ENCODE results near the gene FYB2.
"Not testable (repeated sequence)": the region's sequence is repeated elsewhere in the genome, so short reads cannot be mapped to it uniquely, and the experiment has no call there.

FYB2 gene

DNA sequence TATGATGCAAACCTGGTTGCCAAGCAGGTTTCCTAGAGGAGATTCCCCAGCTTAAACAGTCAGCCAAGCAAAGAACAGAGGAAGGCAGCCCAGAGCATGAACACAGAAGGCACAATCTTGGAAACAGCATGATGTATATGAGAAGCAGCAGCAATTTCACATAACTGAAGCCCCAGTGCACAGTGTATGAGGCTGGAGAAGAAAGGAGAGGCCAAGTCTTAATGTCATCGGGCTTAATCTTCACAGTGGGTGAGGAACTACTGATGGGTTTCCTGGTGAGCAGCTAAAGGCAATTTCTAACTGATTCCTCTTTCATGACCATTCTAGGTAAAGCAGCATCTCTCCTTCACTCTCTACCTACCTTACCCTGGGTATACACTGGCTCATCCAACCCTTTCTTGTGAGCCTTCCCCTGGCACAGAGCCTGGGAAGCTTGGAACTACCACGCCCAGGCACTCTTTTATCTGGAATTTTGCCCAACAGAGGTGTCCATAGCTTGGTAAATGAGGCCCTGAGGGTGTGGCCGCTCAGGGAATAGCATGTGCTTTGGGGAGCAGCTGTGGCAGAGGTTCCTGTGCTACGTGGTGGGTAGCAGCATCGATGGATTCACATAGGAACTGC is 22.0 kb downstream of the FYB2 start:
- no peak for DNase-seq (ENCODE audit: low read depth, low spot score)

DNA sequence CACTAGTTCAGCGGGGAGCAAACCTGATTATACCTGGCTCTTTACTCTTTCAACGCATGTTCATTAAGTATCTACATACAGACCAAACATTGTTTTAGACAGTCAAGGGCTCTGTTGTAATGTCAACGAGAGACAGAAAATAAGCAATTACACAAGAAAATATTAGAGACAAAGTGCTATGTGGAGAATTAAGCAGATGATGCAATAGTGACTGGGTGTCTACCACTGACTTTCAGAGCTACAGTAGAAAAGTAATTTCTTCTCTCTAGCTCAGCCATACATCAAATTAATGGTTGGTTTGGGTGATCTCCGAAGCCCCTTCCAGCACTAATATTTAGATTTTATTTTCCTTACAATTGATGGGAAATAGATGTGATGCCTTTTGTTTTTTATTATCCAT is 23.3 kb downstream of the FYB2 start:
- DNase-seq (ENCODE audit: low read depth, low spot score): no peak

DNA sequence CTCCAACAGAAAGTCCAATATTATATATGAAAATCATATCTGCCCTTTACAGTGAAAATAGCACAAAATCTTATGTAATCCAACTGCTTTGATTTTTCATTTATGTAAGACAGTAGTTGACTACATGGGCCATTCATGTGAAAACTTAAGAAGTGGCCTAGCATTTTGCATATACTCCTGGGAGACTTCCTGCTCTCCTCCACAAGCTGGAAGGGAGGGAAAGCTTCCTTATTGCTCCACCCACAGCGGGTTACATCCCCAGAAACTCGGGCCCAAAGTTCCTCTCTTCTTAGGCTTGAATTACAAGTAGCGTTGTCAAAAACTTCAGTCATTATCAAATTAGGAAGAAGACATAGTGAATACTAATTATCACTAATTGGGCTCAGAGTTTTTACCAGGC is 29.2 kb downstream of the FYB2 start:
- no peak for DNase-seq (ENCODE audit: low read depth, low spot score)

DNA sequence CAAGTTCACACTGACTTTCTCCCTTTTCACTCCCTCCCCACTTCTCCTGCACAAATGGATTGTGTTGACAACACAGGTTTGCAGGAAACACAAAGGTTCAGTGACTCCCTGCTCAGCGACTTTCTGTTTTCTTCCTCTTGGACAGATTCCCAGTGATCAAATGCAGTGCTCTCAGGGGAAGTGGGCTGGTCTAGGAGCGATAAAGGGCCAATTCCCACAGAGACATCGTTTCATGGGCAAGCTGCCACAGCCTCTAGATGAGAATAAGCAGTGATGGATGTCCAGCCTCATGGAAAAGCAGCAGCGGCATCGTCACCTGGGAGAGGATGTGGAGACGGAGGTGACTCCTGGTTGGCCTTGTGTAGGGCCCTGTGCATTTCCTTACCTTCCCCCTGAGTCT is 30.6 kb downstream of the FYB2 start:
- DNase-seq (ENCODE audit: low read depth, low spot score): no peak

GRCh38 chr1:56788102-56788501 is 31.1 kb downstream of the FYB2 start:
- DNase-seq (ENCODE audit: low read depth, low spot score): no peak

- DNase-seq (ENCODE audit: low read depth, low spot score): no peak
These were observed 31.9 kb downstream of the FYB2 start for GRCh38 chr1:56787330-56787729.

DNA sequence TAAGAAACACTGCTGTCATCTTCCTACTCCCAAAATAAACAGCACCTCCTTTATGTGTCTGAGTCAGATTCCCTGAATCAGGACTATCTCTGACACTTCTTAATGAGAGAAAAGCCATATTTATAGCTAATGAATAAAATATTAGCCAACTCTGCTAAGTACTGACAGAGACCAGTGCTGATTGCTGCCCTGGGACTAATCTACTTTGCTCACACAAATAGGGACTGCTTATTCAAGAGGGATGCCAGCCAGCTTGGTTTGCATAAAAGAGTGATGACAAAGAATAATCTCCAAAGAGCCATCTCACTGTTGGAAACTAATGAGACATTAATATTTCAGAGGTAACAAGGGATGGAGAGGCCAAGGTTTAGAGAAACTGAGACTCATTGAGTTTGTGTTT is 36.4 kb downstream of the FYB2 start:
- no peak for DNase-seq (ENCODE audit: low read depth, low spot score)

GRCh38 chr1:56780826-56781225 is 38.4 kb downstream of the FYB2 start:
- no peak for DNase-seq (ENCODE audit: low read depth, low spot score)

DNA sequence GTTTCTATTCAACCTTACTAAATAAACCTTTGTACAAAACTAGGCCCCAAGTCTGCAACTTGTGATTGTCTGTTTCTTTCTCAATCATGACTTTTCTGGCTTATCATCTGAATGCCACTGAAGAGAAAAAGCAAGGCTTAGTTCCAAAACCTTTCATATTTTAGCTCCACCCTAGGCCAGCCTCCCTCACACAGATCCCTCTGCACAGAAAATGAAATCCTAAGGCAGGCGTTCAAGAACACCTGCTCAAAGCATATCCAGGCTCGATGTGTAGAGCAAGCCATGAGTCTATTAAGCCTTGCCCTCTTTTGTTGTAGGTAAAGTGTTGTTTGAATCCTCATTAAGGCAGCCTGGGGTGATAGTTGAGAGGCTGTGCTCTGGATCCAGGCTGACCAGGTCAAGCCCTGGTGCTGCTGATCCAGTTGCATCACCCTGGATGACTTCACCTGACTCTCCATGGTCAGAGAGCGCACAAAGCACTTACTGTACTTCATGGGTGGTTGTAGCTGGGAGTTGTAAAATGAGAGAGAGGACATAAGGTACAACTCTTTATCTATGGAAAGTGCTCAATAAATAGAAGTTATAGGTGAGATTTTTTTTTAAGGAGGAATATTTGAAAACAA is 39.0 kb downstream of the FYB2 start:
- no peak for DNase-seq (ENCODE audit: low read depth, low spot score)

GRCh38 chr1:56777972-56778371 is 41.2 kb downstream of the FYB2 start:
- no peak for DNase-seq (ENCODE audit: low read depth, low spot score)

GRCh38 chr1:56774732-56775131 is 44.5 kb downstream of the FYB2 start:
- not testable (repeated sequence) for DNase-seq (ENCODE audit: low read depth, low spot score)

GRCh38 chr1:56774067-56774609 is 45.1 kb downstream of the FYB2 start:
- DNase-seq (ENCODE audit: low read depth, low spot score): no peak

- DNase-seq (ENCODE audit: low read depth, low spot score): no peak
These were observed 45.7 kb downstream of the FYB2 start for GRCh38 chr1:56773341-56774066.

- no peak for DNase-seq (ENCODE audit: low read depth, low spot score)
These were observed 47.5 kb downstream of the FYB2 start for GRCh38 chr1:56771717-56772116.

DNA sequence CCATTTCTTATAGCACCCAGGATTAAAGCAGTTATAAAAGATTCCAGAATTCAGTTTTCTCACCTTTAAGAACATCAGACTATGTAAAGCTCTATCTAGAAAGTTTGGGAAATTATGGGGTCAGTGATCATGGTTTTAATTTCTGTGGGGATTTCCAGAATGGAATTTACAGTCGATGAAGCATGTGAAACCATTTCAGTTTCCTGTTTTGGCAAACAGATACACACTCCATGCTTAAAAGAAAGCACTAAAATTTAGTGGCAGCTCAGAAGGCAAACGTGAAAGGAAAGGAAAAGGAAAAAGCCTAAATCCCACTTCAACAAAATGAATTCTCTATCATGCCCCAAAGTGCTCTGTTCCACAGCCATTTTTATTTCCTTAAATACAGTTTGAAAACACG is 60.4 kb downstream of the FYB2 start:
- DNase-seq (ENCODE audit: low read depth, low spot score): no peak

- DNase-seq (ENCODE audit: low read depth, low spot score): no peak
These were observed 61.1 kb downstream of the FYB2 start for GRCh38 chr1:56758135-56758534.

GRCh38 chr1:56755911-56756310 is 63.3 kb downstream of the FYB2 start:
- no peak for DNase-seq (ENCODE audit: low read depth, low spot score)

DNA sequence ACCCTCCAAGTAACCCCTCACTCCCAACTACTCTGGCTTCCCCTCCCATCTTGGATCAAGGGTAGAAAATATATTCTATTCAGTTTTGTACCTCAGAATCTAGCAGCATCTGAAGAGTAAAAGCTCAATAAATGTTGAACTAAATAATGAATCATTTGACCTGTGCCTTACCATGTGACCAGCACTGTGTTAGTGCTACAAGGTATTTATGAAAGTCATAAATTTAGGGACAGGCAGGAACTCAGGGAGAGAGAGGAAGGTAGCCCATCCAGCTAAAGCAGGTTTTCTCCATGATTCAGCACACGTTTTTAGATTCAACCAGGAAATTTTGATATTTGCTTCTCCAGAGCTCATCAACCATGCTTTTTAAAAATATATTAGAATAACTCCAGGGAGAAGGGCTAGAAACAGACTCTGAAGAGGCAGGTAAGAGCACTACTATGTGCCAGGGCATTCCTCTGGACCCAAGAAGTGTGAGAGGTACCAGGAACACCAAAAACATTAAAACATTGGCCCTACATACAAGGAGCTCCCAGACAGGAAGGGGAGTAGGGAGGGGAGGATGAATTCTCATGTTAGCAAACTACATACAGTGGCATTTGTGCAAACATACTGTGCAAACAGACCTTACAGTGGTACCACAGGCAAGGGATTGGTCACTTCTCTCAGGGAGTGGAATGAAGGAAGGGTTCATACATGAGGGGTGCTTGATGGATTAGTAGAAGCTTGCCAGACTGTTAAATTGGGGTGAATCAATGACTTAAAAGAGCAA is 64.3 kb downstream of the FYB2 start:
- no peak for DNase-seq (ENCODE audit: low read depth, low spot score)

- DNase-seq (ENCODE audit: low read depth, low spot score): no peak
These were observed 74.0 kb downstream of the FYB2 start for GRCh38 chr1:56745231-56745630.

DNA sequence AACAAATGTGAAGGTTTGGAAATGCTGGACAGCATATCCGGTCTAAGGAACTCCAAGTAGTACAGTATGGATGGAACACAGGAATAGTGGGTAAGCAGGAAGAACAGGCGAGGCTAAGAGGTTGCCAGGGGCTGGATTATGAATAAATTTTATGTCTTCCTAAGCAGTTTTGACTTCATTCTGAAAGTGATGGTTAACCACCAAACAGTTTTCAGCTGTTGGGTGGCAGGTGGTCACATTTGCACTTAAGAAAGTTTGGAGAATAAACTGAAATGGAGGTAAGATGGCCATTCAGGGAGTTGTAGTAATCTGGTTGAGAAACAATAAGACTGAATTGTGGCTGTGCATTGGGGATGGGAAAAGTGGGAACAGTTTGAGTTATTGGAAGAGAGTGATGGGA is 90.2 kb downstream of the FYB2 start:
- DNase-seq (ENCODE audit: low read depth, low spot score): no peak

- DNase-seq (ENCODE audit: low read depth, low spot score): no peak
These were observed 92.5 kb downstream of the FYB2 start for GRCh38 chr1:56726706-56727105.

- no peak for DNase-seq (ENCODE audit: low read depth, low spot score)
These were observed 100.0 kb downstream of the FYB2 start for GRCh38 chr1:56719171-56719570.

All from brain pericyte (primary cell).